GM15510 (cell line): ENCODE data around the gene C2orf78.

Experiments used
- POLR2A ChIP-seq: IDR thresholded peaks from 3 replicates; pipeline ENCODE4 v1.6.1; 2011; ENCODE audit warnings: borderline replicate concordance; ENCODE audit not compliant: insufficient read length; ENCODE audit errors: extremely low read depth

The C2orf78 gene

GRCh38 chr2:73842739-73843019 lies 58.7 kb downstream of the C2orf78 start:
- TF ChIP-seq POLR2A: no peak

GRCh38 chr2:73844087-73844486 lies 60.1 kb downstream of the C2orf78 start:
- no peak for TF ChIP-seq POLR2A

- TF ChIP-seq POLR2A: no peak
Observed at GRCh38 chr2:73850009-73850408, 66.0 kb downstream of the C2orf78 start.

- TF ChIP-seq POLR2A: no peak
Observed at GRCh38 chr2:73851274-73851673, 67.3 kb downstream of the C2orf78 start.

- TF ChIP-seq POLR2A: no peak
Observed at GRCh38 chr2:73852020-73852419, 68.0 kb downstream of the C2orf78 start.

GRCh38 chr2:73855526-73855925 lies 71.5 kb downstream of the C2orf78 start:
- TF ChIP-seq POLR2A: no peak

- no peak for TF ChIP-seq POLR2A
Observed at GRCh38 chr2:73856214-73856613, 72.2 kb downstream of the C2orf78 start.

GRCh38 chr2:73859721-73860586 lies 76.0 kb downstream of the C2orf78 start:
- TF ChIP-seq POLR2A: no peak

- no peak for TF ChIP-seq POLR2A
Observed at GRCh38 chr2:73862987-73863386, 79.0 kb downstream of the C2orf78 start.
